GM12801 (cell line): ENCODE data around the gene BTBD2.

Source experiments
- TF ChIP-seq, protein P1 (sequence below): IDR thresholded peaks from one replicate; pipeline ENCODE4 v1.5.1; 2011; ENCODE audit warnings: control low read depth; ENCODE audit not compliant: insufficient read length; ENCODE audit errors: extremely low read depth

The BTBD2 gene

GRCh38 chr19:2060884-2061494 lies 45.5 kb upstream of the BTBD2 start:
- TF ChIP-seq, protein P1, sequence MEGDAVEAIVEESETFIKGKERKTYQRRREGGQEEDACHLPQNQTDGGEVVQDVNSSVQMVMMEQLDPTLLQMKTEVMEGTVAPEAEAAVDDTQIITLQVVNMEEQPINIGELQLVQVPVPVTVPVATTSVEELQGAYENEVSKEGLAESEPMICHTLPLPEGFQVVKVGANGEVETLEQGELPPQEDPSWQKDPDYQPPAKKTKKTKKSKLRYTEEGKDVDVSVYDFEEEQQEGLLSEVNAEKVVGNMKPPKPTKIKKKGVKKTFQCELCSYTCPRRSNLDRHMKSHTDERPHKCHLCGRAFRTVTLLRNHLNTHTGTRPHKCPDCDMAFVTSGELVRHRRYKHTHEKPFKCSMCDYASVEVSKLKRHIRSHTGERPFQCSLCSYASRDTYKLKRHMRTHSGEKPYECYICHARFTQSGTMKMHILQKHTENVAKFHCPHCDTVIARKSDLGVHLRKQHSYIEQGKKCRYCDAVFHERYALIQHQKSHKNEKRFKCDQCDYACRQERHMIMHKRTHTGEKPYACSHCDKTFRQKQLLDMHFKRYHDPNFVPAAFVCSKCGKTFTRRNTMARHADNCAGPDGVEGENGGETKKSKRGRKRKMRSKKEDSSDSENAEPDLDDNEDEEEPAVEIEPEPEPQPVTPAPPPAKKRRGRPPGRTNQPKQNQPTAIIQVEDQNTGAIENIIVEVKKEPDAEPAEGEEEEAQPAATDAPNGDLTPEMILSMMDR: no peak

GRCh38 chr19:2059422-2060201 lies 44.1 kb upstream of the BTBD2 start:
- TF ChIP-seq, protein P1: no peak

GRCh38 chr19:2058570-2059421 lies 43.3 kb upstream of the BTBD2 start:
- TF ChIP-seq, protein P1: no peak

- TF ChIP-seq, protein P1: no peak
Measured at GRCh38 chr19:2057484-2058469, 42.3 kb upstream of the BTBD2 start.

- TF ChIP-seq, protein P1: no peak
Measured at GRCh38 chr19:2056837-2057192, 41.3 kb upstream of the BTBD2 start.

GRCh38 chr19:2055931-2056836 lies 40.7 kb upstream of the BTBD2 start:
- TF ChIP-seq, protein P1: no peak
